ENCODE data around the gene DMRTA1.

- TF ChIP-seq CTCF (IDR thresholded peaks at IDR 0.05) (no peak), POLR2A (IDR thresholded peaks at IDR 0.05) (no peak)
Observed at GRCh38 chr9:22447618-22448305, 1.1 kb downstream of the DMRTA1 start.

Measured in testis (tissue), 2 donors.